GM12878 (cell line): ENCODE results near the gene CAMLG.

ENCODE experiments used
- EZH2 ChIP-seq: IDR thresholded peaks from 2 replicates; pipeline ENCODE4 v1.6.1; 2012; ENCODE audit warnings: low read depth, mild to moderate bottlenecking, control low read depth, inconsistent platforms, low read length, borderline replicate concordance; ENCODE audit not compliant: control insufficient read depth
- POLR2AphosphoS2 ChIP-seq: IDR thresholded peaks from 2 replicates; pipeline ENCODE4 v1.6.1; 2011; ENCODE audit warnings: low read depth, mild to moderate bottlenecking, low read length, improper control_type of control experiment, moderate library complexity
- SIN3A ChIP-seq: IDR thresholded peaks from 2 replicates; pipeline ENCODE4 v1.6.1; 2012; ENCODE audit warnings: low read depth, low read length, improper control_type of control experiment
- SRF ChIP-seq, 2 experiments: IDR thresholded peaks; 2 replicates each; pipeline ENCODE4 v1.6.1; 2011; ENCODE audit warnings: low read depth in 2 of 2, low read length in 2 of 2, mild to moderate bottlenecking in 1 of 2, moderate library complexity in 1 of 2
- TCF7 ChIP-seq: IDR thresholded peaks from 2 replicates; pipeline ENCODE4 v1.6.1; 2014; ENCODE audit warnings: antibody characterized with exemption, borderline replicate concordance
- ZNF274 ChIP-seq: IDR thresholded peaks from one replicate; pipeline ENCODE4 v1.8.0; 2011; ENCODE audit not compliant: insufficient read length, insufficient read depth
- TF ChIP-seq, protein P1 (sequence below): IDR thresholded peaks from 2 replicates; pipeline ENCODE4 v1.6.1; 2012; ENCODE audit warnings: low read depth, low read length, improper control_type of control experiment
- TF ChIP-seq, protein P2 (sequence below), 3 experiments: IDR thresholded peaks in 2 of 3; conservative IDR thresholded peaks in 1 of 3; 2 replicates each; pipeline ENCODE4 v1.5.1; 2011; ENCODE audit warnings: low read depth in 3 of 3, low read length in 3 of 3, mild to moderate bottlenecking in 3 of 3, control low read depth in 2 of 3, moderate library complexity in 2 of 3, inconsistent platforms in 1 of 3, mixed read lengths in 1 of 3; ENCODE audit not compliant: control insufficient read depth in 2 of 3, insufficient read depth in 1 of 3; ENCODE audit errors: extremely low read depth in 1 of 3
- TF ChIP-seq, protein P3 (sequence below): IDR thresholded peaks from 2 replicates; pipeline ENCODE4 v1.6.1; 2012; ENCODE audit warnings: mild to moderate bottlenecking, low read depth, low read length

DNA sequence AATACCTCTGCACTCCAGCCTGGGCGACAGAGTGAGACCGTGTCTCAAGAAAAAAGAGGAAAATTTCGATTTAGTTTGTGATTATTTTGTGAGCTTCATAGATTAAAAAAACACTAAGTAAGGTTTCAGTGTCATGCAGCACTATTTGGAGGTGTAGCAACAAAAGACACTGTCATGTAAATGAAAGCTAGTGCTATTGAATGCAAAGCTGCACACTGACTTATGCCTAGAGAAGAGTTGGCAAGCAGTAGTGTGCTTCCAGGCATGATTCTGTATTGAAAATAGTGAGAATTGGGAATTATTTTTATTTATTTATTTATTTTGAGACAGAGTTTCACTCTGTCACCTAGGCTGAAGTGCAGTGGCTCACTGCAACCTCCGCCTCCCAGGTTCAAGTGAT is 54.8 kb downstream of the CAMLG start:
- no peak for TF ChIP-seq SRF (IDR thresholded peaks at IDR 0.05; ENCODE audit: low read depth in 2 of 2, low read length in 2 of 2)
- no peak for TF ChIP-seq TCF7
- TF ChIP-seq ZNF274 = no peak
- TF ChIP-seq, protein P1, sequence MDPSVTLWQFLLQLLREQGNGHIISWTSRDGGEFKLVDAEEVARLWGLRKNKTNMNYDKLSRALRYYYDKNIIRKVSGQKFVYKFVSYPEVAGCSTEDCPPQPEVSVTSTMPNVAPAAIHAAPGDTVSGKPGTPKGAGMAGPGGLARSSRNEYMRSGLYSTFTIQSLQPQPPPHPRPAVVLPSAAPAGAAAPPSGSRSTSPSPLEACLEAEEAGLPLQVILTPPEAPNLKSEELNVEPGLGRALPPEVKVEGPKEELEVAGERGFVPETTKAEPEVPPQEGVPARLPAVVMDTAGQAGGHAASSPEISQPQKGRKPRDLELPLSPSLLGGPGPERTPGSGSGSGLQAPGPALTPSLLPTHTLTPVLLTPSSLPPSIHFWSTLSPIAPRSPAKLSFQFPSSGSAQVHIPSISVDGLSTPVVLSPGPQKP = no peak
- TF ChIP-seq, protein P2, sequence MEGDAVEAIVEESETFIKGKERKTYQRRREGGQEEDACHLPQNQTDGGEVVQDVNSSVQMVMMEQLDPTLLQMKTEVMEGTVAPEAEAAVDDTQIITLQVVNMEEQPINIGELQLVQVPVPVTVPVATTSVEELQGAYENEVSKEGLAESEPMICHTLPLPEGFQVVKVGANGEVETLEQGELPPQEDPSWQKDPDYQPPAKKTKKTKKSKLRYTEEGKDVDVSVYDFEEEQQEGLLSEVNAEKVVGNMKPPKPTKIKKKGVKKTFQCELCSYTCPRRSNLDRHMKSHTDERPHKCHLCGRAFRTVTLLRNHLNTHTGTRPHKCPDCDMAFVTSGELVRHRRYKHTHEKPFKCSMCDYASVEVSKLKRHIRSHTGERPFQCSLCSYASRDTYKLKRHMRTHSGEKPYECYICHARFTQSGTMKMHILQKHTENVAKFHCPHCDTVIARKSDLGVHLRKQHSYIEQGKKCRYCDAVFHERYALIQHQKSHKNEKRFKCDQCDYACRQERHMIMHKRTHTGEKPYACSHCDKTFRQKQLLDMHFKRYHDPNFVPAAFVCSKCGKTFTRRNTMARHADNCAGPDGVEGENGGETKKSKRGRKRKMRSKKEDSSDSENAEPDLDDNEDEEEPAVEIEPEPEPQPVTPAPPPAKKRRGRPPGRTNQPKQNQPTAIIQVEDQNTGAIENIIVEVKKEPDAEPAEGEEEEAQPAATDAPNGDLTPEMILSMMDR (IDR thresholded peaks at IDR 0.05 in 2 of 3, conservative IDR thresholded peaks at IDR 0.05 in 1 of 3; ENCODE audit: control insufficient read depth in 2 of 3, extremely low read depth in 1 of 3, insufficient read depth in 1 of 3, low read depth in 3 of 3, low read length in 3 of 3) = no peak
- TF ChIP-seq POLR2AphosphoS2 = no peak
- no peak for TF ChIP-seq EZH2
- TF ChIP-seq, protein P3, sequence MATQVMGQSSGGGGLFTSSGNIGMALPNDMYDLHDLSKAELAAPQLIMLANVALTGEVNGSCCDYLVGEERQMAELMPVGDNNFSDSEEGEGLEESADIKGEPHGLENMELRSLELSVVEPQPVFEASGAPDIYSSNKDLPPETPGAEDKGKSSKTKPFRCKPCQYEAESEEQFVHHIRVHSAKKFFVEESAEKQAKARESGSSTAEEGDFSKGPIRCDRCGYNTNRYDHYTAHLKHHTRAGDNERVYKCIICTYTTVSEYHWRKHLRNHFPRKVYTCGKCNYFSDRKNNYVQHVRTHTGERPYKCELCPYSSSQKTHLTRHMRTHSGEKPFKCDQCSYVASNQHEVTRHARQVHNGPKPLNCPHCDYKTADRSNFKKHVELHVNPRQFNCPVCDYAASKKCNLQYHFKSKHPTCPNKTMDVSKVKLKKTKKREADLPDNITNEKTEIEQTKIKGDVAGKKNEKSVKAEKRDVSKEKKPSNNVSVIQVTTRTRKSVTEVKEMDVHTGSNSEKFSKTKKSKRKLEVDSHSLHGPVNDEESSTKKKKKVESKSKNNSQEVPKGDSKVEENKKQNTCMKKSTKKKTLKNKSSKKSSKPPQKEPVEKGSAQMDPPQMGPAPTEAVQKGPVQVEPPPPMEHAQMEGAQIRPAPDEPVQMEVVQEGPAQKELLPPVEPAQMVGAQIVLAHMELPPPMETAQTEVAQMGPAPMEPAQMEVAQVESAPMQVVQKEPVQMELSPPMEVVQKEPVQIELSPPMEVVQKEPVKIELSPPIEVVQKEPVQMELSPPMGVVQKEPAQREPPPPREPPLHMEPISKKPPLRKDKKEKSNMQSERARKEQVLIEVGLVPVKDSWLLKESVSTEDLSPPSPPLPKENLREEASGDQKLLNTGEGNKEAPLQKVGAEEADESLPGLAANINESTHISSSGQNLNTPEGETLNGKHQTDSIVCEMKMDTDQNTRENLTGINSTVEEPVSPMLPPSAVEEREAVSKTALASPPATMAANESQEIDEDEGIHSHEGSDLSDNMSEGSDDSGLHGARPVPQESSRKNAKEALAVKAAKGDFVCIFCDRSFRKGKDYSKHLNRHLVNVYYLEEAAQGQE = no peak
- no peak for TF ChIP-seq SIN3A
